Gastroesophageal sphincter (tissue), 4 donors: ENCODE measurements around the gene FUNDC1. TPM values are rescaled to one million over a fixed set of nuclear protein-coding genes. Genes with fewer than 3 reads are reported as not detected.

Source experiments
- ATAC-seq: fragments of 150-250 bp; one replicate; pipeline ENCODE4 v1.9.1; 2016; ENCODE audit warnings: mild to moderate bottlenecking, moderate library complexity
- H3K27ac ChIP-seq, 4 donors: fragments of 200-600 bp; sonication (generic) in 3 of 4; 1 replicate in 3 of 4; 2 replicates in 1 of 4; pipeline ENCODE4 v1.5.1; 2016 to 2019
- H3K27me3 ChIP-seq: fragments of 200-600 bp; sonication (generic); one replicate; pipeline ENCODE4 v1.5.1; 2019
- H3K36me3 ChIP-seq, 2 donors: fragments of 200-600 bp; sonication (generic); one replicate each; pipeline ENCODE4 v1.5.1; 2019; ENCODE audit warnings: control low read depth in 1 of 2
- H3K4me1 ChIP-seq, 3 donors: fragments of 200-600 bp; sonication (generic); 1 replicate in 2 of 3; 2 replicates in 1 of 3; pipeline ENCODE4 v1.5.1; 2016 to 2019; ENCODE audit warnings: control low read depth in 2 of 3
- H3K4me3 ChIP-seq, 2 donors: fragments of 200-600 bp; sonication (generic); one replicate each; pipeline ENCODE4 v1.5.1; 2019; ENCODE audit warnings: mild to moderate bottlenecking in 1 of 2, moderate library complexity in 1 of 2
- H3K9me3 ChIP-seq, 3 donors: fragments of 200-600 bp; sonication (generic); one replicate each; pipeline ENCODE4 v1.5.1; 2017 to 2019; ENCODE audit warnings: control low read depth in 2 of 3
- CTCF ChIP-seq, 4 experiments: fragments of 200-600 bp in 2 of 4; fragments of 450-650 bp in 2 of 4; sonication (generic) in 1 of 4; IDR thresholded peaks; one replicate each; pipeline ENCODE4 v1.5.1; 2017 to 2019; ENCODE audit warnings: antibody characterized with exemption in 4 of 4, mild to moderate bottlenecking in 2 of 4, moderate library complexity in 2 of 4
- EP300 ChIP-seq: sonication (generic); formaldehyde crosslinking; IDR thresholded peaks from one replicate; pipeline ENCODE4 v1.6.1; 2017; ENCODE audit warnings: antibody characterized with exemption, mild to moderate bottlenecking
- POLR2A ChIP-seq, 2 donors: fragments of 450-650 bp; IDR thresholded peaks; one replicate each; pipeline ENCODE4 v1.6.1; 2017; ENCODE audit warnings: antibody characterized with exemption in 2 of 2, mild to moderate bottlenecking in 2 of 2, moderate library complexity in 1 of 2
- POLR2AphosphoS5 ChIP-seq: sonication (generic); formaldehyde crosslinking; IDR thresholded peaks from one replicate; pipeline ENCODE4 v1.6.1; 2017; ENCODE audit warnings: antibody characterized with exemption
- WGBS, 2 donors: methylation state at CpG; one replicate each; pipeline ENCODE4 v1.1.5; 2018; ENCODE audit warnings: low coverage in 1 of 2; 5-methylcytosine and 5-hydroxymethylcytosine counted together
- total RNA-seq, 4 donors: library from RNA; depleted of rRNA; stranded (reverse); fragments of >200 nt; gene quantifications; one replicate each; pipeline ENCODE4 v1.1.0, GENCODE V29; 2016

FUNDC1 gene
- total RNA-seq, 4 donors from 2014 or later = 9.1 to 16.5 (median 11.7) TPM

DNA sequence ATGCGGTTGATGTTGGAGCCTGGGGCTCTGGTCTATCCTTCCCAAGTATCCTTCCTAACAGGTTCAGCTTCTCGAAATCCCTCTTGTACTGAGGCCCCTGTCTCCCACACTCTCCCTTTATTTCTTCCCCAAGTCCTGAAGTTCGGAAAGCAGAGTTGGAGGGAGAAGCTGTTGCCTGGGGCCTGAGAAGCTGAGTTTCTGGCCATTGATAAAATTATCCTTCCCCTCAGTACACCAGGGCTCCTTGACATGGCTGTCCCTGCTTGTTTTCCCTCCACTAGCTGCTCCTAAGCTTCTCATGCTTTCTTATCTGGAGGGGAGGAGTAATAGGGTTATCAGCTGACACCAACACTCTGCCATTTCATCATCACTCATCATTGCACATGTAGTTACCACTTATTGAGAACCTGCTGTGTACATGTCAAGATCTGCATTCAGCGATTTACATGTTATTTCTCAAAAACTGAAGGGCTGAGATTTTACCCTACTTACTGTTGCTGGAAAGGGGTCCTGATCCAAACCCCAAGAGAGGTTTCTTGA lies 58.0 kb downstream of the FUNDC1 start:
- no peak overlapping the region for H3K4me3 ChIP-seq
- 80 to 90% methylated on average over 1 to 2 of the region's 4 CpGs for WGBS, 2 donors
- TF ChIP-seq EP300 = no peak
- TF ChIP-seq CTCF (IDR thresholded peaks at IDR 0.05) = no peak
- no peak for TF ChIP-seq POLR2A (IDR thresholded peaks at IDR 0.05)
- no peak for TF ChIP-seq POLR2AphosphoS5
- H3K36me3 ChIP-seq = no peaks in the 10 kb centered on the region
- H3K27me3 ChIP-seq = no peaks in the 10 kb centered on the region
- H3K27ac ChIP-seq = no peak overlapping the region
- H3K9me3 ChIP-seq = no peaks in the 10 kb centered on the region
- no peaks in the 10 kb centered on the region for H3K4me1 ChIP-seq
- ATAC-seq = no peak

- Histone ChIP-seq H3K4me1 (no peaks in the 10 kb centered on the region), H3K9me3 (no peaks in the 10 kb centered on the region), H3K27me3 (no peaks in the 10 kb centered on the region), H3K27ac (no peak overlapping the region), H3K36me3 (no peaks in the 10 kb centered on the region), H3K4me3 (no peak overlapping the region)
- TF ChIP-seq EP300 = no peak
- TF ChIP-seq POLR2A (IDR thresholded peaks at IDR 0.05) = no peak
- no peak for TF ChIP-seq CTCF (IDR thresholded peaks at IDR 0.05)
- no peak for TF ChIP-seq POLR2AphosphoS5
- 74 to 88% methylated on average over 2 to 6 of the region's 8 CpGs for WGBS, 2 donors
- no peak for ATAC-seq
Measured at GRCh38 chrX:44483965-44484606, 58.6 kb downstream of the FUNDC1 start.

DNA sequence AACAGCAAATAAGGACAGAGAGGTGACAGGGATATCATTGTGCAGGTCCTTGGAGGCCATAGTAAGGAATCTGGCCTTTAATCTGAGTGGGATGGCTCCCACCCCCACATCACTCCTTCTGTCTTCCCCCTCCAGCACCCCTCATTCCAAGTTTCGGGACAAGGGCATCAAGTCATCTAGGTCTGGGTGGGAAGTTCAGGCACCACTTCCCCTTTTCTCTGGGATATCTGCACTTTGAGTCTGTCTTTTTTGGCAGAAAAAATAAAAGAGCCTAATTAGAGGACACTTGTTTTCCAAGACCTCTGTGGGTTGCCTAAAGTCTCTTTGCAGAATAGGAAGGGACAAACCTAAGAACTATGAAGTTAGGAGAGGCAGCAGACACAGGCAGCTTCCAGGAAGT lies 60.1 kb downstream of the FUNDC1 start:
- no peak overlapping the region for H3K4me3 ChIP-seq
- no peak for ATAC-seq
- H3K27ac ChIP-seq = no peak overlapping the region
- no CpG with 5 or more reads among the region's 1 CpG for WGBS, 2 donors
- TF ChIP-seq POLR2A (IDR thresholded peaks at IDR 0.05) (no peak), CTCF (IDR thresholded peaks at IDR 0.05) (no peak), EP300 (no peak), POLR2AphosphoS5 (no peak)
- no peaks in the 10 kb centered on the region for H3K36me3 ChIP-seq
- no peaks in the 10 kb centered on the region for H3K27me3 ChIP-seq
- H3K9me3 ChIP-seq = no peaks in the 10 kb centered on the region
- no peaks in the 10 kb centered on the region for H3K4me1 ChIP-seq

DNA sequence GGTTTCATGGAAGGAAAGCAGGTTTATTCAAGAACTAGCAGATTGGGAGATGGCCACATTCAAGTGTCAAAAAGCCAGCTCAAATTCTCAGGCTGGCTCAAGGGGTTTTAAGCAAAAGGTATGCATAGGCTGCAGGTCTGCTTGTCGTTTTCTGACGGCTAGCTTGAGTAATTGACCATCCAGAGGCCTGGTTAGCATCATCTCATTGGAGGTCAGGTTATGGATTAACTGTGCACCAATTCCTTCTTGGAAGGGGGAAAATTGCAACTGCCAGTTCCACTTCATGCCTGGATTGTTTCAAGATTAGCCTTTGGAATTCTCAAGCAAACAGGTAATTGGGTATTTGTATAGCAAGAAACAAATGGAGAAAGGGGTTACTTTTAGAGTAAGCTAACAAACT lies 62.1 kb downstream of the FUNDC1 start:
- no peak for ATAC-seq
- H3K27ac ChIP-seq = no peak overlapping the region
- 25% methylated on average over 2 of the region's 2 CpGs; no CpG with 5 or more reads in 1 of the 2 donors for WGBS, 2 donors
- no peaks in the 10 kb centered on the region for H3K4me1 ChIP-seq
- no peak for TF ChIP-seq POLR2AphosphoS5
- TF ChIP-seq CTCF (IDR thresholded peaks at IDR 0.05) = no peak
- TF ChIP-seq POLR2A (IDR thresholded peaks at IDR 0.05) = no peak
- no peak for TF ChIP-seq EP300
- no peaks in the 10 kb centered on the region for H3K36me3 ChIP-seq
- H3K27me3 ChIP-seq = no peaks in the 10 kb centered on the region
- no peak overlapping the region for H3K4me3 ChIP-seq
- H3K9me3 ChIP-seq = no peaks in the 10 kb centered on the region

DNA sequence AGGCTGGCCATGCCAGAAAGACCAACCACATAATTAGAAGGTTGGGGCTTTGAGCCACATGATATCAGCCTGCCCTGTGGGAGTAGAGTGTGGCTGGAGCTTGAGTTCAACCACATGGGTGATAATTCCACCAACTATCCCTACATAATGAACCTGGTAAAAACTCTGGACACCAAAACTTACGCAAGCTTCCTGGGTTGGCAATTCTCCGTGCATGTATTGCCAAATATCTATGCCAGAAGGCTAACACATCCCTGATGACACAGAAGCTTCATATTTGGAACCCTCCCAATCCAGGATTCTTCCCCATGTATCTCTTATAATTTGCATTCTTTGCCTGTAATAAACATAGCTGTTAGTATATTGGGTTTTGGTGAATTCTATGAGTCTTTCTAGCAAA lies 68.2 kb downstream of the FUNDC1 start:
- Histone ChIP-seq H3K36me3 (no peaks in the 10 kb centered on the region), H3K27me3 (no peaks in the 10 kb centered on the region), H3K27ac (no peak overlapping the region), H3K9me3 (no peaks in the 10 kb centered on the region), H3K4me3 (no peak overlapping the region), H3K4me1 (no peaks in the 10 kb centered on the region)
- ATAC-seq = no peak
- WGBS, 2 donors = 77% methylated on average over 2 of the region's 2 CpGs; no CpG with 5 or more reads in 1 of the 2 donors
- TF ChIP-seq POLR2AphosphoS5 (no peak), POLR2A (IDR thresholded peaks at IDR 0.05) (no peak), CTCF (IDR thresholded peaks at IDR 0.05) (no peak), EP300 (no peak)
